Measurements from ENCODE around the gene DIPK1A.

DNA sequence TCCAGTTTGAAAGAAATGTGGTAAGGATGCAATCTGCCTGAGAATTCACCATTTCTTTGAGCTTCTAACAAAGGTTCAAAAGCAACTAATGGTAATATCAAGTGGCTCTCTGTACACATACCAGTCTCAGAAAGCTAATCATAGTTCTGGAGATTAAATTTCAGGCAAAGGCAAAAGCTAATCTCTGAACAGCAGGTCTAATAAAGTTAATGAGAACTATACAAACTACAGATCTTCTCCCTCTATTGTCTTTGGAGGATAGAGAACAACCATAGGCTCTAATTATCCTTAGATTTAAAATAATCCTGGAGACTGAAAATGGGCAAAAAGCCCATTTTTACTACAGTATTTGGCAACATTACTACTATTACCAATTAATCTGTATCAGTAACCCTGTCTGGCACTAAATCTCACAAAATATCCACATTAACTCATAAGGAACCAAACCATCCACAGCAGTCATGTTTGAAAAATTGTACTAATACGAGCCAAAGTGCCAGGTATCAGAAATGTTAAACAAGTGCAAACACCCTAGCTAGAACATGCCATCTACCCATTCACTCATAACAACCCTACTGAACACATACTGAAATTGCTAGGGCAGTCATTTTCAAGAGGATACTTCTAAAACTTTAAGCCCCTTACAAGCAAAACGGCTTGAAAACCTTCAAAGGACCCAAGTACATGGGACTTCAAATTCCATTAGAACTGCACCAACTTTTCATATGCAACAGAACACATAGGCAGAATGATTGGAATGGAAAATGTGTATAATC lies 4.8 kb downstream of the DIPK1A start:
- no peak for TF ChIP-seq POLR2A (IDR thresholded peaks at IDR 0.05)
- TF ChIP-seq, protein P1, sequence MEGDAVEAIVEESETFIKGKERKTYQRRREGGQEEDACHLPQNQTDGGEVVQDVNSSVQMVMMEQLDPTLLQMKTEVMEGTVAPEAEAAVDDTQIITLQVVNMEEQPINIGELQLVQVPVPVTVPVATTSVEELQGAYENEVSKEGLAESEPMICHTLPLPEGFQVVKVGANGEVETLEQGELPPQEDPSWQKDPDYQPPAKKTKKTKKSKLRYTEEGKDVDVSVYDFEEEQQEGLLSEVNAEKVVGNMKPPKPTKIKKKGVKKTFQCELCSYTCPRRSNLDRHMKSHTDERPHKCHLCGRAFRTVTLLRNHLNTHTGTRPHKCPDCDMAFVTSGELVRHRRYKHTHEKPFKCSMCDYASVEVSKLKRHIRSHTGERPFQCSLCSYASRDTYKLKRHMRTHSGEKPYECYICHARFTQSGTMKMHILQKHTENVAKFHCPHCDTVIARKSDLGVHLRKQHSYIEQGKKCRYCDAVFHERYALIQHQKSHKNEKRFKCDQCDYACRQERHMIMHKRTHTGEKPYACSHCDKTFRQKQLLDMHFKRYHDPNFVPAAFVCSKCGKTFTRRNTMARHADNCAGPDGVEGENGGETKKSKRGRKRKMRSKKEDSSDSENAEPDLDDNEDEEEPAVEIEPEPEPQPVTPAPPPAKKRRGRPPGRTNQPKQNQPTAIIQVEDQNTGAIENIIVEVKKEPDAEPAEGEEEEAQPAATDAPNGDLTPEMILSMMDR (IDR thresholded peaks at IDR 0.05): no peak
- TF ChIP-seq EP300 (IDR thresholded peaks at IDR 0.05): no peak
